Panc1 (cell line): Measurements from ENCODE around the gene ENOX1. TPM values are rescaled to one million over a fixed set of nuclear protein-coding genes. Genes with fewer than 3 reads are reported as not detected.

Experiments used
- ATAC-seq: fragments of 200-7000 bp; cut with Tn5 transposase; 2 replicates; pipeline ENCODE4 v1.9.1; 2020; ENCODE audit warnings: mild to moderate bottlenecking, moderate library complexity
- BruUV-seq: library from RNA; stranded (reverse); fragments of 400-500 nt; replicated peaks from 2 replicates; lab custom pipeline; 2021; lab: Mats Ljungman, UMichigan
- CTCF ChIA-PET: fragments of 300-600 bp; sonication (Branson Sonifier 250); formaldehyde crosslinking; loops from one replicate; lab custom pipeline; 2022; ENCODE audit warnings: antibody characterized with exemption; lab: Charles Lee
- POLR2A ChIA-PET: fragments of 300-600 bp; sonication (Branson Sonifier 250); formaldehyde crosslinking; loops from one replicate; lab custom pipeline; 2022; ENCODE audit warnings: antibody characterized with exemption; lab: Charles Lee
- DNase-seq: peaks from one replicate; pipeline ENCODE4 v3.0.0-alpha.2; 2010; ENCODE audit warnings: low read depth, low spot score
- H3K27ac ChIP-seq: 2 replicates; pipeline ENCODE4 v1.5.1; 2011; ENCODE audit warnings: mild to moderate bottlenecking, low read length, inconsistent platforms
- H3K27me3 ChIP-seq: fragments of 200-500 bp; sonication (Bioruptor generic); 2 replicates; pipeline ENCODE4 v1.6.0; 2014; ENCODE audit warnings: low read length, inconsistent platforms; ENCODE audit not compliant: control insufficient read depth, insufficient read depth
- H3K36me3 ChIP-seq: fragments of 200-500 bp; sonication (Bioruptor generic); 2 replicates; pipeline ENCODE4 v1.5.1; 2014; ENCODE audit warnings: inconsistent platforms, mild to moderate bottlenecking, low read length, moderate library complexity; ENCODE audit not compliant: control insufficient read depth, insufficient read depth
- H3K4me1 ChIP-seq: 2 replicates; pipeline ENCODE4 v1.5.1; 2011; ENCODE audit warnings: inconsistent platforms, mild to moderate bottlenecking, low read length, moderate library complexity; ENCODE audit not compliant: control insufficient read depth, insufficient read depth
- H3K4me3 ChIP-seq, 2 experiments: 2 replicates each; pipeline ENCODE4 v1.5.1; 2011 to 2012; ENCODE audit warnings: low read depth in 2 of 2, low read length in 2 of 2, mild to moderate bottlenecking in 2 of 2, inconsistent platforms in 1 of 2, moderate library complexity in 1 of 2
- H3K9me3 ChIP-seq: fragments of 200-500 bp; sonication (Bioruptor generic); 2 replicates; pipeline ENCODE4 v1.5.1; 2014; ENCODE audit warnings: low read depth, mild to moderate bottlenecking, inconsistent platforms, low read length, moderate library complexity; ENCODE audit not compliant: control insufficient read depth, insufficient read depth
- CTCF ChIP-seq: fragments of 450-650 bp; IDR thresholded peaks from 2 replicates; pipeline ENCODE4 v1.5.1; 2017; ENCODE audit warnings: mild to moderate bottlenecking
- POLR2AphosphoS5 ChIP-seq: IDR thresholded peaks from 2 replicates; pipeline ENCODE4 v1.6.1; 2012; ENCODE audit warnings: mild to moderate bottlenecking, low read depth, low read length, moderate library complexity
- REST ChIP-seq, 2 experiments: IDR thresholded peaks; 2 replicates each; pipeline ENCODE4 v1.6.1; 2011 to 2012; ENCODE audit warnings: low read depth in 2 of 2, control low read depth in 1 of 2, low read length in 1 of 2, mild to moderate bottlenecking in 1 of 2, moderate library complexity in 1 of 2; ENCODE audit not compliant: insufficient read depth in 1 of 2
- SIN3A ChIP-seq: IDR thresholded peaks from 2 replicates; pipeline ENCODE4 v1.6.1; 2012; ENCODE audit warnings: low read depth, mild to moderate bottlenecking, low read length, moderate library complexity, borderline replicate concordance; ENCODE audit not compliant: insufficient read depth
- TCF7L2 ChIP-seq: IDR thresholded peaks from 2 replicates; pipeline ENCODE4 v1.6.1; 2011; ENCODE audit warnings: mild to moderate bottlenecking, low read depth, low read length, inconsistent platforms
- in situ Hi-C: cut with HindIII; loops from 2 replicates; pipeline ENCODE4 v1.10.0; 2016; ENCODE audit warnings: low sequenced_read_pairs, low pct_unique_long_range_greater_than_20kb
- intact Hi-C: fragments of 100-400 bp; cut with micrococcal nuclease; formaldehyde crosslinking; loops from one replicate; pipeline ENCODE4 v1.10.0; 2022; ENCODE audit not compliant: unreplicated experiment
- total RNA-seq: library from RNA; stranded (reverse); gene quantifications from one replicate; pipeline ENCODE4 v1.2.1, GENCODE V29; 2021; ENCODE audit not compliant: unreplicated experiment

Gene ENOX1
- total RNA-seq, 1 experiment from 2014 or later, result 0.23 TPM

GRCh38 chr13:43362556-43362955 lies 424.2 kb downstream of the ENOX1 start:
- ChIA-PET CTCF (no interaction called here), POLR2A (no interaction called here)
- H3K36me3 ChIP-seq, result no peaks in the 10 kb centered on the region
- H3K9me3 ChIP-seq, result no peaks in the 10 kb centered on the region
- ATAC-seq (no peak), DNase-seq (no peak)
- no peak for TF ChIP-seq TCF7L2
- no peak for TF ChIP-seq REST (IDR thresholded peaks at IDR 0.05; ENCODE audit: insufficient read depth in 1 of 2, low read depth in 2 of 2, low read length in 1 of 2)
- no peak for TF ChIP-seq CTCF
- in situ Hi-C loops (no loop called here), intact Hi-C loops (no loop called here)
- H3K4me1 ChIP-seq, result no peaks in the 10 kb centered on the region
- H3K27me3 ChIP-seq, result no peaks in the 10 kb centered on the region
- H3K27ac ChIP-seq, result no peak overlapping the region
- BruUV-seq, result no TSS peak
- no peak overlapping the region for H3K4me3 ChIP-seq

GRCh38 chr13:43360892-43361610 lies 425.7 kb downstream of the ENOX1 start:
- ChIA-PET POLR2A (no interaction called here), CTCF (no interaction called here)
- intact Hi-C loops (no loop called here), in situ Hi-C loops (no loop called here)
- H3K27ac ChIP-seq, result no peak overlapping the region
- H3K4me1 ChIP-seq, result no peaks in the 10 kb centered on the region
- no peaks in the 10 kb centered on the region for H3K9me3 ChIP-seq
- BruUV-seq, result no TSS peak
- DNase-seq (no peak), ATAC-seq (no peak)
- H3K27me3 ChIP-seq, result no peaks in the 10 kb centered on the region
- TF ChIP-seq TCF7L2, result no peak
- TF ChIP-seq POLR2AphosphoS5, result no peak
- TF ChIP-seq REST (IDR thresholded peaks at IDR 0.05; ENCODE audit: insufficient read depth in 1 of 2, low read depth in 2 of 2, low read length in 1 of 2), result no peak
- TF ChIP-seq SIN3A, result no peak
- TF ChIP-seq CTCF, result no peak
- no peaks in the 10 kb centered on the region for H3K36me3 ChIP-seq
- no peak overlapping the region for H3K4me3 ChIP-seq
